Measurements from ENCODE around the gene PACSIN3.

The PACSIN3 gene

DNA sequence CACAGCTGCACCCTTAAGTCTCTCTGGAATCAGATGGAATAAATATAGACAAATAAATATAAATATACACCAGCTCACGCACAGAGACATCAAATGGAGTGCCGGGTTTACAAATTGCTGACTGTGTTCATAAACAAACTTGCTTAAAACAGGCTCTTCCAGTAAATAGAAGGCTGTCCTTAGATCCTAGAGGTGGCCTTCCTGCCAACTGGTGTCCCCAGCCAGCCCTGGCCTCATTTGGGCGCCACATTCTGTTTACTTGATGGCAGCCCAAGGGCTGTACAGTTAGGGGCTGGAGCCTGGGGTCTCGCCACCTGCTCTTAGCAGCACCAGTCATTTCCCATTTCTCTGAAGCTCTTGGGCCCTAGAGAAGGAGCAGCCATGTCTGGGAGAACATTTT, 30.4 kb downstream of the PACSIN3 start:
- H3K4me1 ChIP-seq = no peaks in the 10 kb centered on the region
- DNase-seq = no peak
- no peaks in the 10 kb centered on the region for H3K9me3 ChIP-seq
- no peak overlapping the region for H3K4me3 ChIP-seq (ENCODE audit: low read depth, low read length)
- TF ChIP-seq, protein P1, sequence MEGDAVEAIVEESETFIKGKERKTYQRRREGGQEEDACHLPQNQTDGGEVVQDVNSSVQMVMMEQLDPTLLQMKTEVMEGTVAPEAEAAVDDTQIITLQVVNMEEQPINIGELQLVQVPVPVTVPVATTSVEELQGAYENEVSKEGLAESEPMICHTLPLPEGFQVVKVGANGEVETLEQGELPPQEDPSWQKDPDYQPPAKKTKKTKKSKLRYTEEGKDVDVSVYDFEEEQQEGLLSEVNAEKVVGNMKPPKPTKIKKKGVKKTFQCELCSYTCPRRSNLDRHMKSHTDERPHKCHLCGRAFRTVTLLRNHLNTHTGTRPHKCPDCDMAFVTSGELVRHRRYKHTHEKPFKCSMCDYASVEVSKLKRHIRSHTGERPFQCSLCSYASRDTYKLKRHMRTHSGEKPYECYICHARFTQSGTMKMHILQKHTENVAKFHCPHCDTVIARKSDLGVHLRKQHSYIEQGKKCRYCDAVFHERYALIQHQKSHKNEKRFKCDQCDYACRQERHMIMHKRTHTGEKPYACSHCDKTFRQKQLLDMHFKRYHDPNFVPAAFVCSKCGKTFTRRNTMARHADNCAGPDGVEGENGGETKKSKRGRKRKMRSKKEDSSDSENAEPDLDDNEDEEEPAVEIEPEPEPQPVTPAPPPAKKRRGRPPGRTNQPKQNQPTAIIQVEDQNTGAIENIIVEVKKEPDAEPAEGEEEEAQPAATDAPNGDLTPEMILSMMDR (IDR thresholded peaks at IDR 0.05; ENCODE audit: low read depth, low read length) = no peak
- no peaks in the 10 kb centered on the region for H3K36me3 ChIP-seq
- no peaks in the 10 kb centered on the region for H3K27me3 ChIP-seq

DNA sequence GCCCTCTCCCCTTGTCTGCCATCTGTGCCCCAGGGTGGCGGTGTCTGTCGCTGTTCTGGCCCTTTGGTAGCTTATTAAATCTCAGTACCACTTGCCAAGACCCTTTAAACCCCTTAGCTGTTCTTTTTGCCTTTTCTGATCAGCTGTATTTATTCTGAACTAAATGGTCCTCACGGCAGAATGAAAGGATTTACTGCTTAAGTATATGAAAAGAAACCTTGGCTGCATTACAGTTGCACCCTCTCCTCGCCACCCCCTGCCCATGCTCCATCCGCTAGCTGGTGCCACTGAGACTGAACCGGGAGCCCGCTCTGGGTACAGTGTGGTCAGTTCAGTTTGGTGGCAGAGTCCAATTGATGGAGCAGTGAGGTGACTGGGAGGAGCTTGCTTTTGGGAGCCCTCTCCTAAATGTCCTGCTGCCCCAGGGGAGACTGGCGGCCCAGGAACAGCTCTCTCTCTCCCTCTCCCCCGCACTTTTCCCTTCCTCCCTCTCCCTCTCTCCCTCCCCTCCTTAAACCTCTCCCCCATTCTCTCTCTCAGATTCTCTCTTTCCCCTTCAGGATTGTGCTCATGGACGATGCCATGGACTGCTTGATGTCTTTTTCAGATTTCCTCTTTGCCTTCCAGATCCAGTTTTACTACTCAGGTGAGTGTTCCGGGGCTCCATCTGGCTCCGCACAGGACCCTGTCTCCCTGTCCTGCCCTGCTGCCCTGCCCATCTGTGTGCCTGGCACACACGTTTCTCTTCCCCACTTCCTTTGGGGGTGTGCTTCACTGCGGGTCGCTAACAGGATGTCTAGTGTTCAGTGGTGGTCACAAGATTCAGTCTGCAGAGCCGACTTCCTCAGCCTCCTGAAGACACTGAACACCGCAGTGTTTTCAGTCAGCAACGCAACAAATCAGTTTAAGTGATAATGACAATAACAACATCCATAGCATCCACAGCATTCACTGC, 31.3 kb downstream of the PACSIN3 start:
- no peak for DNase-seq
- Histone ChIP-seq H3K27me3 (no peaks in the 10 kb centered on the region), H3K36me3 (no peaks in the 10 kb centered on the region), H3K4me3 (ENCODE audit: low read depth, low read length) (no peak overlapping the region), H3K4me1 (no peaks in the 10 kb centered on the region), H3K9me3 (no peaks in the 10 kb centered on the region)
- TF ChIP-seq, protein P1 (IDR thresholded peaks at IDR 0.05; ENCODE audit: low read depth, low read length) = no peak

DNA sequence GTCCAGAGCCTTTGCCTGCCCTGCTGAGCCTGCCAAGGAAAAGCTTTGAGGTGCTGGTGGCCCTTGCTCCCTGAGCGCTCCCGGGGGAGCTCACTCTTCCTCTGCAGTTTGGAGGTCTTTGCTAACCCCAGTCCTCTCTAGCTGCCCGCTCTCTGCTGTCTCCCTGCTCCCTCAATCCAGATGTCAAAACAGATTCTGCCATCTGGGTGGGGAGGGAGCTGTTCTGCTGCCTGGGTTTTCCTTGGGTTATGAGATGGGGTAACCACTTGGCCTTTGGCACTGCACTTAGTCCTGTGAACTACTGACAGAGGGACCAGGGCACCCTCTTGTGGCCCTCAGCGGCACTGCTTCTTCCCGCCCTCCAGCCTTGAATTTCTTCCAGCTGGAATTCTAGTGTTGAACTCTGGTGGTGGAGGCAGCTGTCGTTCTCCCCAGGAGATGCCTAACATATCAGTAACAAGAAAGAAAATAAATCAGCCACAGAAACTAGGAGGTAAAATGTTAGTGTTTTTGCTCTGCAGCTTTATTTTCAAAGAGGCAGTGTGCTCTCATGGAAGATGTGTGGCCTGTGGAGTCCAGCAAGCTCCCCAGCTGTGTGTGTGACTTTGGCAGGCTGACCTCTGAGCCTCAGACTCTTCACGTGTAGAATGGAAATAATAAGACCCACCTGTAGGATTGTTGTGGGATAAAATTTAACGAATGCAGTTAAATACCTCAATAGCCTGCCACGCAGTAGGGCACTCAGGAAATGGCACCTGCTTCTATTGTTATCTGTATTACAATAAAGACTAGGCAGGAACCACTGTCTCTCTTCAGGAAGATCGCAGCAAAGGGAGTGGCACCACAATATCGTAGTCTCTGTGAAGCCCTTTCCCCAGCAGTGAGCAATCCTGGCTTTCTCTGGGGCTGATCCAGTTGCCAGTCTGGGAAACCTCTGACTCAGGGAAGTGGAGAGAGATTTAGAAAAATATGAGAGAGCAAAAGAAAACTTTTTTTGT, 33.0 kb downstream of the PACSIN3 start:
- peak; percentile 71 for DNase-seq
- H3K4me1 ChIP-seq = no peaks in the 10 kb centered on the region
- H3K27me3 ChIP-seq = no peaks in the 10 kb centered on the region
- H3K36me3 ChIP-seq = no peaks in the 10 kb centered on the region
- no peak overlapping the region for H3K4me3 ChIP-seq (ENCODE audit: low read depth, low read length)
- no peaks in the 10 kb centered on the region for H3K9me3 ChIP-seq
- TF ChIP-seq, protein P1 (IDR thresholded peaks at IDR 0.05; ENCODE audit: low read depth, low read length) = peak; percentile 88

DNA sequence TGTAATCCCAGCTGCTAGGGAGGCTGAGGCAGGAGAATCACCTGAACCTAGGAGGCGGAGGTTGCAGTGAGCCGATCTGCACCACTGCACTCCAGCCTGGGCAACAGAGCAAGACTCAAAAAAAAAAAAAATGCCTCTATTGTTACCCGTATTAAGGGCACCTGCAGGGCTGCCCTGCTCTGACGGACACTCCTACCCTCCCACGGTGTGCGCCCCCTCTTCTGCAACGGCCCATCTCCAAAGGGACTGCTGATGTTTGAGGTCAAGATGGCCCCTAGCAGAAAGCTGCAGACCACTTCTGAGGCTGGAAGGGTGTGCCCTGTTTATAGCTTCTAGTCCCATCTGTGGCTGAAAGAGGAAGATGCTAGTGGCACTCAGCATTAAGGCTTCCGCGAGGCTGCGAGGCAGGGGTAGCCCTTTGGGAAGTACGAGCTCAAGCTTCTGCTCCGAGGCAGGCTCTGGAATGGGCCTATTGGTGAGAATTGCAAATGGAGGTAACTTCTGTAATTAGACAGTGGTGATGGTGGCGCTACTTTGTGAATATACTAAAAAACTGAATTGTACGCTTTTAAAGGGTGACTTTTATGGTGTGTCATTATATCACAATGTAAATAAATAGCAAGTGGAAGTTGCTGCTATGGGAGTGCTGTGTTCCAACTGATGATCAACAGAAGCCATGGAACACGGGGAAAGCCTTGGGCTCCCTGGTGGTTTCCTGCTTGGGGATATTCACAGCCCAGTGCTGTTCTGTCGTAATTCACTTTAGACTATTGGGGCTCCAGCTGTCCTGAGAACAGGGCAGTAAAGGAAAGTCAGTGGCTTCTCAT, 33.9 kb downstream of the PACSIN3 start:
- no peak for DNase-seq
- TF ChIP-seq, protein P1 (IDR thresholded peaks at IDR 0.05; ENCODE audit: low read depth, low read length) = no peak
- H3K4me3 ChIP-seq (ENCODE audit: low read depth, low read length) = no peak overlapping the region
- H3K27me3 ChIP-seq = no peaks in the 10 kb centered on the region
- H3K36me3 ChIP-seq = no peaks in the 10 kb centered on the region
- no peaks in the 10 kb centered on the region for H3K9me3 ChIP-seq
- H3K4me1 ChIP-seq = no peaks in the 10 kb centered on the region

DNA sequence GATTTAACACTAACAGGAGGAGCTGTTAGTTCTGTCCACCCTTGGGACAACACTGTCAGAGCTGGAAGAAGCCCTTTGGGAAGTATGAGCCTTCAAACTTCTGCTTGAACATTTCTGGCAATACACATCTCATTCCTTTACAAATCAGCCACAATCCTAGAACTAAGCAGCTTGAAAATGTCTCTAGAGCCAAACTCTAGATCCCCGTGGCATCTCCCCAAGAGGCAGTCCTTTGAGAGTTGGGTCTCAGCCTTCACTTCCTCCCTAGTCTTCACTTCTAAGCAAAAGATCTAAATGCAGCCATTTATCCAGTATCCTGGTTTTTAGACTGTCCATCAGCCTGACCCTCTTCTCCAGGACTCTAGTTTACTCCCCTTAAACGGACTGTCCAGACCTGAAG, 36.5 kb downstream of the PACSIN3 start:
- H3K36me3 ChIP-seq = no peaks in the 10 kb centered on the region
- no peak overlapping the region for H3K4me3 ChIP-seq (ENCODE audit: low read depth, low read length)
- H3K27me3 ChIP-seq = no peaks in the 10 kb centered on the region
- TF ChIP-seq, protein P1 (IDR thresholded peaks at IDR 0.05; ENCODE audit: low read depth, low read length) = no peak
- DNase-seq = no peak
- H3K9me3 ChIP-seq = no peaks in the 10 kb centered on the region
- H3K4me1 ChIP-seq = no peaks in the 10 kb centered on the region

Measured in BE2C (cell line).